ENCODE data around the gene SEC14L5. TPM values are rescaled to one million over a fixed set of nuclear protein-coding genes. Genes with fewer than 3 reads are reported as not detected.

The SEC14L5 gene
- total RNA-seq, 1 experiment from 2014 or later = 1.8 TPM

- CTCF ChIA-PET = no interaction called here
- Histone ChIP-seq H3K9me3 (ENCODE audit: insufficient read depth, low read depth) (no peaks in the 10 kb centered on the region), H3K4me3 (no peak overlapping the region), H4K20me1 (ENCODE audit: insufficient read depth) (no peaks in the 10 kb centered on the region), H3K4me2 (no peak overlapping the region), H2AFZ (no peak overlapping the region), H3F3A (ENCODE audit: insufficient read depth, low read depth) (no peaks in the 10 kb centered on the region), H3K79me2 (ENCODE audit: low read depth) (no peaks in the 10 kb centered on the region), H3K36me3 (ENCODE audit: low read depth) (no peaks in the 10 kb centered on the region), H3K9me2 (ENCODE audit: insufficient read depth) (no peaks in the 10 kb centered on the region), H3K27ac (no peak overlapping the region), H3K4me1 (replicated peaks; ENCODE audit: insufficient read depth) (no peaks in the 10 kb centered on the region), H3K27me3 (ENCODE audit: insufficient read depth, low read depth) (peaks cover 70% of the 10 kb centered on the region)
- intact Hi-C loops (cut with micrococcal nuclease; ENCODE audit: unreplicated experiment) = no loop called here
- no TSS peak for BruUV-seq (replicated peaks)
- no peak for DNase-seq
- no peak for TF ChIP-seq CTCF (conservative IDR thresholded peaks at IDR 0.05)
- no peak for TF ChIP-seq EZH2 (IDR thresholded peaks at IDR 0.05; ENCODE audit: low read depth)
- POLR2A ChIA-PET (ENCODE audit: unreplicated experiment) = no interaction called here
Measured at GRCh38 chr16:4991754-4992153, 33.6 kb downstream of the SEC14L5 start.

- Histone ChIP-seq H3K27me3 (ENCODE audit: insufficient read depth, low read depth) (peaks cover 85% of the 10 kb centered on the region), H3K27ac (no peak overlapping the region), H3K4me3 (no peak overlapping the region), H2AFZ (no peak overlapping the region), H3K9me2 (ENCODE audit: insufficient read depth) (no peaks in the 10 kb centered on the region), H3F3A (ENCODE audit: insufficient read depth, low read depth) (no peaks in the 10 kb centered on the region), H3K4me1 (replicated peaks; ENCODE audit: insufficient read depth) (no peaks in the 10 kb centered on the region), H3K79me2 (ENCODE audit: low read depth) (no peaks in the 10 kb centered on the region), H3K9me3 (ENCODE audit: insufficient read depth, low read depth) (no peaks in the 10 kb centered on the region), H3K4me2 (no peak overlapping the region), H4K20me1 (ENCODE audit: insufficient read depth) (no peaks in the 10 kb centered on the region), H3K36me3 (ENCODE audit: low read depth) (no peaks in the 10 kb centered on the region)
- POLR2A ChIA-PET (ENCODE audit: unreplicated experiment) = no interaction called here
- BruUV-seq (replicated peaks) = no TSS peak
- intact Hi-C loops (cut with micrococcal nuclease; ENCODE audit: unreplicated experiment) = no loop called here
- CTCF ChIA-PET = interaction anchor here (0.6 kb wide), 1 partner anchor 300 kb away, joined by 7 read pairs; no protein-coding TSS in a partner anchor
- no peak for TF ChIP-seq CTCF (conservative IDR thresholded peaks at IDR 0.05)
- TF ChIP-seq EZH2 (IDR thresholded peaks at IDR 0.05; ENCODE audit: low read depth) = no peak
- no peak for DNase-seq
Measured at GRCh38 chr16:4994719-4995434, 36.7 kb downstream of the SEC14L5 start.

GRCh38 chr16:5000573-5001001 is 42.5 kb downstream of the SEC14L5 start:
- no peaks in the 10 kb centered on the region for H3K36me3 ChIP-seq (ENCODE audit: low read depth)
- H3F3A ChIP-seq (ENCODE audit: insufficient read depth, low read depth) = no peaks in the 10 kb centered on the region
- no peak overlapping the region for H3K4me2 ChIP-seq
- TF ChIP-seq CTCF (conservative IDR thresholded peaks at IDR 0.05) (no peak), EZH2 (IDR thresholded peaks at IDR 0.05; ENCODE audit: low read depth) (no peak)
- no peaks in the 10 kb centered on the region for H3K4me1 ChIP-seq (replicated peaks; ENCODE audit: insufficient read depth)
- no peaks in the 10 kb centered on the region for H3K9me3 ChIP-seq (ENCODE audit: insufficient read depth, low read depth)
- no TSS peak for BruUV-seq (replicated peaks)
- intact Hi-C loops (cut with micrococcal nuclease; ENCODE audit: unreplicated experiment) = no loop called here
- H3K27ac ChIP-seq = no peak overlapping the region
- H3K9me2 ChIP-seq (ENCODE audit: insufficient read depth) = no peaks in the 10 kb centered on the region
- peaks cover 86% of the 10 kb centered on the region for H3K27me3 ChIP-seq (ENCODE audit: insufficient read depth, low read depth)
- no peak overlapping the region for H3K4me3 ChIP-seq
- no peaks in the 10 kb centered on the region for H4K20me1 ChIP-seq (ENCODE audit: insufficient read depth)
- DNase-seq = no peak
- no peak overlapping the region for H2AFZ ChIP-seq
- CTCF ChIA-PET = no interaction called here
- no peaks in the 10 kb centered on the region for H3K79me2 ChIP-seq (ENCODE audit: low read depth)
- POLR2A ChIA-PET (ENCODE audit: unreplicated experiment) = no interaction called here
